Astrocyte (in vitro differentiated cells and primary cell): Measurements from ENCODE around the gene DOCK2.

ENCODE experiments used
- CTCF ChIP-seq: IDR thresholded peaks from 2 replicates; pipeline ENCODE4 v1.5.1; 2011; ENCODE audit warnings: low read depth, mild to moderate bottlenecking, inconsistent platforms, low read length, moderate library complexity; ENCODE audit not compliant: insufficient read depth
- EZH2 ChIP-seq: IDR thresholded peaks from 2 replicates; pipeline ENCODE4 v1.6.1; 2012; ENCODE audit warnings: mild to moderate bottlenecking, low read length, inconsistent platforms; ENCODE audit not compliant: insufficient read depth

- TF ChIP-seq CTCF, result no peak
- TF ChIP-seq EZH2, result no peak
Measured at GRCh38 chr5:169876386-169876785, 239.3 kb downstream of the DOCK2 start.
